Islet of Langerhans (tissue), 1 donor: ENCODE measurements around the gene MSANTD1.

Experiments
- FAIRE-seq: peaks from one replicate; lab custom pipeline; 2011; peaks lifted over from hg19 to GRCh38; lab: Jason Lieb, UNC

The MSANTD1 gene

GRCh38 chr4:3303923-3304710, 55.2 kb downstream of the MSANTD1 start:
- no peak for FAIRE-seq

- no peak for FAIRE-seq
Observed at GRCh38 chr4:3304831-3305609, 56.1 kb downstream of the MSANTD1 start.

- FAIRE-seq: no peak
Observed at GRCh38 chr4:3305610-3306371, 56.8 kb downstream of the MSANTD1 start.
